Measurements from ENCODE around the gene SNRPA.

The SNRPA gene

GRCh38 chr19:40752257-40752781, 1.3 kb downstream of the SNRPA start:
- TF ChIP-seq EZH2phosphoT487 (IDR thresholded peaks at IDR 0.05; ENCODE audit: borderline replicate concordance) (no peak), CTCF (conservative IDR thresholded peaks at IDR 0.05; ENCODE audit: low read length) (no peak)
- peaks cover 11% of the 10 kb centered on the region; the same call in 1 of the 2 replicates for H3K36me3 ChIP-seq (ENCODE audit: insufficient read depth, low read length)
- H4K20me1 ChIP-seq (ENCODE audit: insufficient read depth, low read length, poor library complexity, severe bottlenecking) = peaks cover 51% of the 10 kb centered on the region
- H3F3A ChIP-seq (ENCODE audit: low read depth) = no peaks in the 10 kb centered on the region
- H3K4me2 ChIP-seq (ENCODE audit: low read depth, low read length, poor library complexity, severe bottlenecking) = peak overlapping the region; percentile 73
- no peaks in the 10 kb centered on the region for H3K27me3 ChIP-seq (ENCODE audit: insufficient read depth, low read length, poor library complexity, severe bottlenecking)
- H3K4me3 ChIP-seq (ENCODE audit: low read length, poor library complexity, severe bottlenecking) = peak overlapping the region; percentile 96
- no peak overlapping the region for H2AFZ ChIP-seq (ENCODE audit: low read length)
- H3K79me2 ChIP-seq (ENCODE audit: insufficient read depth, low read length) = peaks cover 91% of the 10 kb centered on the region
- peak overlapping the region; percentile 95 for H3K9ac ChIP-seq (ENCODE audit: low read depth, low read length, poor library complexity, severe bottlenecking)
- peaks cover 58% of the 10 kb centered on the region for H3K4me1 ChIP-seq (ENCODE audit: insufficient read depth, low read length, poor library complexity, severe bottlenecking)
- no peaks in the 10 kb centered on the region for H3K9me3 ChIP-seq (ENCODE audit: insufficient read depth, low read depth, low read length)
- no peaks in the 10 kb centered on the region for H3K9me2 ChIP-seq (replicated peaks; ENCODE audit: low read depth, low read length)

GRCh38 chr19:40754611-40755247, 3.7 kb downstream of the SNRPA start:
- Histone ChIP-seq H3K9ac (ENCODE audit: low read depth, low read length, poor library complexity, severe bottlenecking) (peak overlapping the region; percentile 44), H2AFZ (ENCODE audit: low read length) (no peak overlapping the region), H3K4me3 (ENCODE audit: low read length, poor library complexity, severe bottlenecking) (peak overlapping the region; percentile 68), H3F3A (ENCODE audit: low read depth) (no peaks in the 10 kb centered on the region), H3K4me2 (ENCODE audit: low read depth, low read length, poor library complexity, severe bottlenecking) (peak overlapping the region; percentile 80), H3K27me3 (ENCODE audit: insufficient read depth, low read length, poor library complexity, severe bottlenecking) (no peaks in the 10 kb centered on the region), H3K4me1 (ENCODE audit: insufficient read depth, low read length, poor library complexity, severe bottlenecking) (peaks cover 42% of the 10 kb centered on the region), H3K79me2 (ENCODE audit: insufficient read depth, low read length) (peaks cover 85% of the 10 kb centered on the region), H3K9me3 (ENCODE audit: insufficient read depth, low read depth, low read length) (no peaks in the 10 kb centered on the region), H3K9me2 (replicated peaks; ENCODE audit: low read depth, low read length) (no peaks in the 10 kb centered on the region), H3K36me3 (ENCODE audit: insufficient read depth, low read length) (peaks cover 30% of the 10 kb centered on the region; the same call in 1 of the 2 replicates), H4K20me1 (ENCODE audit: insufficient read depth, low read length, poor library complexity, severe bottlenecking) (peaks cover 63% of the 10 kb centered on the region)
- no peak for TF ChIP-seq CTCF (conservative IDR thresholded peaks at IDR 0.05; ENCODE audit: low read length)
- no peak for TF ChIP-seq EZH2phosphoT487 (IDR thresholded peaks at IDR 0.05; ENCODE audit: borderline replicate concordance)

- H3K4me1 ChIP-seq (ENCODE audit: insufficient read depth, low read length, poor library complexity, severe bottlenecking) = peaks cover 38% of the 10 kb centered on the region
- H3K79me2 ChIP-seq (ENCODE audit: insufficient read depth, low read length) = peaks cover 83% of the 10 kb centered on the region
- no peaks in the 10 kb centered on the region for H3K27me3 ChIP-seq (ENCODE audit: insufficient read depth, low read length, poor library complexity, severe bottlenecking)
- H3K9me3 ChIP-seq (ENCODE audit: insufficient read depth, low read depth, low read length) = no peaks in the 10 kb centered on the region
- H4K20me1 ChIP-seq (ENCODE audit: insufficient read depth, low read length, poor library complexity, severe bottlenecking) = peaks cover 67% of the 10 kb centered on the region
- no peaks in the 10 kb centered on the region for H3K9me2 ChIP-seq (replicated peaks; ENCODE audit: low read depth, low read length)
- H2AFZ ChIP-seq (ENCODE audit: low read length) = no peak overlapping the region
- H3K36me3 ChIP-seq (ENCODE audit: insufficient read depth, low read length) = peaks cover 35% of the 10 kb centered on the region; the same call in 1 of the 2 replicates
- no peak for TF ChIP-seq CTCF (conservative IDR thresholded peaks at IDR 0.05; ENCODE audit: low read length)
- no peak for TF ChIP-seq EZH2phosphoT487 (IDR thresholded peaks at IDR 0.05; ENCODE audit: borderline replicate concordance)
- no peaks in the 10 kb centered on the region for H3F3A ChIP-seq (ENCODE audit: low read depth)
- H3K9ac ChIP-seq (ENCODE audit: low read depth, low read length, poor library complexity, severe bottlenecking) = peak overlapping the region; percentile 44
- H3K4me3 ChIP-seq (ENCODE audit: low read length, poor library complexity, severe bottlenecking) = peak overlapping the region; percentile 68
- H3K4me2 ChIP-seq (ENCODE audit: low read depth, low read length, poor library complexity, severe bottlenecking) = peak overlapping the region; percentile 80
Observed at GRCh38 chr19:40755248-40755624, 4.2 kb downstream of the SNRPA start.

Data from Loucy (cell line).